Measurements from ENCODE around the gene PDLIM4.

The PDLIM4 gene

GRCh38 chr5:132266031-132266835, 8.7 kb downstream of the PDLIM4 start:
- FAIRE-seq (no peak), DNase-seq (ENCODE audit: low spot score) (no peak)

DNA sequence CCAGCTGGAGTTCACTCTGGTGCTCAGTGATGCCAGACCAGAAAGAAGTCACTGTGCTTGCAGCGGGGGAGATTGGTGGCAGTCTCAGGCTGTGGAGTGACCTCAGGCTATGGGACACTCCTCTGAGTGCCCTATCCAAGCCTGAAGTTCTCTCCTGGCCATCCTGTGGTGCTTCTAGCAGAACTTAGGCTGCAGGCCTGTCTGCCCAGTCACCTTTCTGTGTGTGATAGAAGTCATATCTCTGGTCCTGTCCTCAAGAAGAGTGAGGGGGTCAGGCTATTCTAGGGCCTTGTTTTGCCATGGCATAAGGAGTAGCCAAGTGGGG, 9.3 kb downstream of the PDLIM4 start:
- FAIRE-seq (no peak), DNase-seq (ENCODE audit: low spot score) (no peak)

DNA sequence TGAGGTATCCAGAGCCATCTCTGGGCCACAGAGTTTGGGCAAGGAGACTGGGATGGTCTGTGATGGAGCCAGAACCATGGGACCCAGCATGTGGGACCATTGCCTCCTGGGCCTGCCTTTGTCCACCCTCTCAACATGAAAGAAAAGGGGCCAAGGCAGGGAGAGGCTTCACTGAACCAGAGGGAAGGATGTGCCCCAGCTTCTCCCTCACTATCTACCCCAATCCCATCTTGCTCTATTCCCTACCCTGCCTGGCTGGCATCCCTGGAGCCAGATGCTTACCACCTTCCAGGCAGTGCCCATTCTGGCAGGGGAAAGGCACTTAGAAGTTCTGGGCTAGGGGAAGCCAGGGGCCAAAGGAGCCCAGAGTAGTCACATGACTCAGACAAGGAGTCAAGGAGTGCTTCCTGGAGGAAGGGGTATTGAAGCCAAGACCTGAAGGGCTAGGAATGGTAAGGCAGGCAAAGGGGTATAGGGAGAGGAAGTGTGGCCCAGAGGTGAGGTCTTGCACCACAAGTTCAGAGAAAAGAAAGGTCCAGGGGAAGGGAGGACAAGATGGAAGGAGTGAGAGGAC, 9.8 kb downstream of the PDLIM4 start:
- no peak for FAIRE-seq

GRCh38 chr5:132267931-132268768, 10.7 kb downstream of the PDLIM4 start:
- DNase-seq (ENCODE audit: low spot score) (no peak), FAIRE-seq (no peak)

More for the DNA sequence above, 9.8 kb downstream of the PDLIM4 start:
- no peak for DNase-seq (ENCODE audit: low spot score)

DNA sequence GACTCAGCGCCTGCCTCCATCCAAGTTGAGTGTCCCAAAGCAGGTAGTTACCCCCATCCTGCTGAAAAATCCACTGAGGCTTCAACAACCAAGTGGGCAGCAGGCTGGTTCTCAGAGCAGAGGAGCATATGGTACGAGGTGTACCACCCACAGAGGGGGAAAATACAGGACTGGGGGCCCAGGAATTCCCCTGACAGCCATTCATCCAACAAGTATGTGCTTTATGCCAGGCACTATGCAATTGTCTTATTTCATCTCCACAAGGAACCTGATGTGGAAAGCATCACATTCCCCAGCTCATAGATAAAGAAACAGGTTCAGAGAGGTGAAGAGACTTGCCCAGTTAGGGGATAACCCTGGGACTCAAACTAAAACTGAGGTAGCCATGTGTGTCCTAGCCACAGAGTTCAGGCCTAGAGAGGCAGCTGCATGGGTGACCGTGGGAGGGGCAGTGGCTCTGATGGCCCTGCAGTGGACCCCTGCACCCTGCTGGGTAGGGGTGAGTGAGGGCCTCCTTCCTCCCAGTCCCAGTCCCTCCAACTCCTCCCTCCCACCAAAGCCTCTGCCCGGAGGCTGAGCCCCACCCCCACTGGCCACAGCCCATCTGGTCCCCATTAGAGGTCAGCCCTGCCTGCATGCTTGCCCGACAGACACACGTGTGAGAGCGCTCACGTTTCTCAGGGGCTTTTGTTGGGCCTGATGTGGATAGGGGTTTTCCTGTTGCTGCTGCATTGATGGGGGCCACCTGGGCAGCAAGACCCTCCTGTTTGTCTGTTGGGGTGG, 11.5 kb downstream of the PDLIM4 start:
- no peak for FAIRE-seq
- DNase-seq (ENCODE audit: low spot score) = no peak

- FAIRE-seq (no peak), DNase-seq (ENCODE audit: low spot score) (no peak)
Measured at GRCh38 chr5:132269635-132270334, 12.3 kb downstream of the PDLIM4 start.

DNA sequence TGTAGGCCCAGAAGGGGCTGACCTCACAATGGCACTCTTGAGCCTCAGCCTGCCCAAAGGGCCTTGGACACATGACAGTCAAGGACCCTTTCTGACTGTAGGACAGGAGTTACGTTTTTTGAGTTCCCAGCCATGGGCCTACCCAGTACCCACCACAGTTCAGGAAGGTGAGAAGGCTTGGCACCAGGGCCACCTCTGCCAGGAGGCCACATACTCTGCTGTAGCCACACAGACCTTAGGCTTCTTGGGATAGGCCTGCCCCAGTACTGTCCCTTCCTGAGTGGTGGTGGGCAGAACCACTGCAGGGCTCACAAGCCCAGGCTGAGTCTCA, 12.8 kb downstream of the PDLIM4 start:
- FAIRE-seq = no peak
- DNase-seq (ENCODE audit: low spot score) = no peak

DNA sequence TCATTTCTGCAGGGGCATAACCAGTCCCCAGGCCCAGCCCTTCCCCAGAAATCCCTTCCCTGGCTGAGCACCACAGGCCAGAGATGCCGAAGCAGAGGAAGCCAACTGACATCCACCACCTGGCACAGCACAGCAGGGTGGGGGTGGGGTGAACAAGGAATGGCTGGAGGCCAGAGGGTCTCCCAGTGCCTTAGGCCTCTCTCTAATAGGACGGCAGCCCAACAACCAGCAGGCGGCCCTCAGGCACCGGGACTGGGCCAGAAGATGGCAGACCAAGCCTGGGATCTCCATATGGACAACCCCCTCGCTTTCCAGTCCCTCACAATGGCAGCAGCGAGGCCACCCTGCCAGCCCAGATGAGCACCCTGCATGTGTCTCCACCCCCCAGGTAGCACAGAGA, 13.2 kb downstream of the PDLIM4 start:
- no peak for DNase-seq (ENCODE audit: low spot score)
- FAIRE-seq = no peak

DNA sequence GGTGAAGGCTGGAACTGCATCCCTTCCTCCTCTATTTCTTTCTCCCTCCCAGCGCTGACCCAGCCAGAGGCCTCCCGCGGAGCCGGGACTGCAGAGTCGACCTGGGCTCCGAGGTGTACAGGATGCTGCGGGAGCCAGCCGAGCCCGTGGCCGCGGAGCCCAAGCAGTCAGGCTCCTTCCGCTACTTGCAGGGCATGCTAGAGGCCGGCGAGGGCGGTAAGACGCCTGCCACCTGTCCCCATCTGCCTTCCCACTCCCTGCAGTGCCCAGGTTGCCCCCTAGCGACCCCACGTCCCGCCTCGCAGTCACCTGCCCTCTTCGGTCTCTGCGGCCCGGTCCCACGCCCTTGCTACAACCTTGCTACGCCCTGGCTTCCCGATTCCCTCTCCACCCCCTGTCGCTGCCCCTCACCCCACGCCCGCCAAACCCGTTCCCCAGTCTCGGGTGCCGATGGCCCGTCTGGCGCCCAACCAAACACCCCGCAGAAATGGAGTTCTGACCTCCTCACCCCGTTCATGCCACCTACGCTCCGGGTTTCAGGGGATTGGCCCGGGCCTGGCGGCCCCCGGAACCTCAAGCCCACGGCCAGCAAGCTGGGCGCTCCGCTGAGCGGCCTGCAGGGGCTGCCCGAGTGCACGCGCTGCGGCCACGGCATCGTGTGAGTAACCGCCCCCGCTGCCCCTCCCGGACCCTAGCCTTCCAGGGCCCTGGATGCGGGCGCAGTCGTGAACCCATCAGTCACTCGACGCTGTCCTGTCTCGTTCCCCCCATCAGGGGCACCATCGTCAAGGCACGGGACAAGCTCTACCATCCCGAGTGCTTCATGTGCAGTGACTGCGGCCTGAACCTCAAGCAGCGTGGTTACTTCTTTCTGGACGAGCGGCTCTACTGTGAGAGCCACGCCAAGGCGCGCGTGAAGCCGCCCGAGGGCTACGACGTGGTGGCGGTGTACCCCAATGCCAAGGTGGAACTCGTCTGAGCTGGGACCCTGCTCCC, 14.1 kb downstream of the PDLIM4 start:
- FAIRE-seq (no peak), DNase-seq (ENCODE audit: low spot score) (no peak)

GRCh38 chr5:132272311-132273210, 15.1 kb downstream of the PDLIM4 start:
- DNase-seq (ENCODE audit: low spot score) (peak; percentile 57), FAIRE-seq (peak; percentile 79)

GRCh38 chr5:132273631-132274030, 16.1 kb downstream of the PDLIM4 start:
- DNase-seq (ENCODE audit: low spot score) (no peak), FAIRE-seq (no peak)

DNA sequence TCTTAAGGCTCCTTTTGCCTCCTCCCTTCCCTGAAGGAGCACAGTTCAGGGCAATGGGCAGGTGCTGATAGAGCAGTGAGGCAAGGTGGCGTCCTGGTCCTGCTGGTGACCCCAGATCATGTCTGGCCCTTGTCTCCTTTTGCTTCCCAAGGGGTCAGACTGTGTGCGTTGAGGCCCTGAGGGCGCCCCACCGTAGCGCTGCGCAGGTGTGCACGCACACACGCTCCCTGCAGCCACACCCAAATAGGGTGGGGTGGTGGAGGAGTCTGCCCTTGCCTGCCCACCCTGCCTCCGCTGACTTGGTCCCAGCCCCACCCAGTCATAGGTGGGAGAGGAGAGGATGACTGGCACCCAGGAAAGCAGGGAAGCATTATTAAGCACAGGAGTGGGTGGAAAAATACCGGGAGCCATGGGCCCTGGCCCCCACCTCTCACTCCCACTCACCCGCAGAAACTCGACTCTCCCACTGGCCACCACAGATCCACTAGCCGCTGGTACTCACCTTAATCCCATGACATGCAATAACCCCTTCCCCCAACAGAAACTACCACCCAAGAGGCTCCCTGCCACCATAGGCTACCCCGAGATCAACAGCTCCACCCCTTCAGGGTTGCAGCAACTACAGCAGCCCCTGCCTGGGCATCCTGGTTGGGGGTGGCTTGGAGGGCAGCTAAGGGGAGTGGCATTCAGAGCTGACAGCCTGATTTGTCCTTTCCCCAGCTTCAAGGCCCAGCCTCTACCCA, 16.7 kb downstream of the PDLIM4 start:
- FAIRE-seq (no peak), DNase-seq (ENCODE audit: low spot score) (no peak)

DNA sequence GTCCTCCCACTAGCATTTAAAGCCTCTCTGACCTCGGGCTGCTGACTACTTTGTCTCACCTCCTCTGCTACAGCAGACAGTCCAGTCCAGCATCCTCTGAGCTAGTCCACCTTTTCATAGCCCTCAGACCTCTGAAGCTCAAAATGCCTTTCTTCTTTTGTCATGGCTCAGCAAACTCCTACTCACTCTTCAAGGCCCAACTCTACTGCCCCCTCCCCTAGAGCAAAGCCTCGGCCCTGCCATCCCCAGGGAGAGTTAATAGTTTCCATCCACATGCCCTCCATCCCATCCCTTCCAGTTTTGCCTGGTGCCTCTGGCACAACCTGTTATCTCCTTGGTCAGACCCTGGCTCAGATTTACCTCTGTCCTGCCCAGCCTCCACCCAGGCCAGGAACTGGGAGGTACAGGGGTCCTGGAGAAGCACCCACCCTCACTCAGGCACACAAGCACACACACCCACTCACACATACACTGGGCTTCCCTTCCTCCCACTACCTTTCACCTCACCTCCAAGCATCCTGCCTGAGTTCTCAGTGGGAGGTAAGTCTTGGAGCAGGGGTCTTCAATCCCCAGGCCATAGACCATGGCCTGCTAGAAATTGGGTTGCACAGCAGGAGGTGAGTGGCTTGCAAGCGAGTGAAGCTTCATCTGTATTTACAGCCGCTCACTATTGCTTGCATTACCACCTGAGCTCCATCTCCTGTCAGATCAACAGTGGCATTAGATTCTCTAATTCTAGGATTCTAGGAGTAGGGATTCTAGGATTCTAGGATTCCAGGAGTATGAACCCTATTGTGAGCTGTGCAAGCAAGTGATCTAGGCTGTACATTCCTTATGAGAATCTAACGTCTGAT, 18.1 kb downstream of the PDLIM4 start:
- DNase-seq (ENCODE audit: low spot score) = no peak
- no peak for FAIRE-seq

DNA sequence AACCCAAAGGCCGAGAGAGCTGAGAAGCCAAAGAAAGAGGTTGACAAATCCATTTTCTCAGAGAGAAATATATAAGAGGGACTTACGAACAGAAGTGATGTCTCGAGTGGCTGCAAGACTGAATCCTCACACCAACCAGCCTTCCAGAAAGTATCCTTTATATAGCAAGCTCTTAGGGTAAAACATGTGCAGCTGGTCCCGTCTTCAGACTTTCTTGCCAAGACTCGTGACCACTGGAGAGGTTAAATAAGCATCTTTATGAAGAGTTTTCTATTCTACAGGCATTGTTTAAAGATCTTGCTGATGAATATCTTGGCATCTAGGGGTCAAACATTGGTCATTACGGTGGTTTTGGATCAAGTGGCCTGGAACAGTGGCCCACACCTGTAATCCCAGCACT, 19.8 kb downstream of the PDLIM4 start:
- DNase-seq (ENCODE audit: low spot score) (no peak), FAIRE-seq (no peak)

- no peak for DNase-seq (ENCODE audit: low spot score)
- FAIRE-seq = peak; percentile 48
Measured at GRCh38 chr5:132277971-132278853, 20.7 kb downstream of the PDLIM4 start.

DNA sequence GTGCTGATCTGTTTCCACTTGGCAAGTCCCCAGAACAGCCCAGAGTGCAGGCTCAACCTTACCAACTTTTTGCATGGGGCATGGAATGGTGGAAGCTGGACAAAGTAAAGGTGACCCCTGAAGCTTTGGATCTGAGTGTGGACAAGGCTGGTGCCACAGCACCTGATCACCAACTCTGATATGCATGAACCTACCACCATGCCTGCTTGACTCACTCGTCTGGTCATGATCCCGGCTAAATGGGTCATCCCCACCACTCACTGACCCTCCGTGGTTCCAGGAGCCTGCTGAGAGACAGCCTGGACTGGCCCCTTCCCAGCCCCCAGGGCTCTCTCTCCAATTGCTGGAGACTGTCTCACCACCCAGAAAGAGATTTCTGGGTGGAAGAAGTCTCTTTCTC, 22.3 kb downstream of the PDLIM4 start:
- FAIRE-seq (no peak), DNase-seq (ENCODE audit: low spot score) (no peak)

Measured in urothelium cell line (cell line).